K562 (cell line): Measurements from ENCODE around the gene PES1. TPM values are rescaled to one million over a fixed set of nuclear protein-coding genes. Genes with fewer than 3 reads are reported as not detected.
A peak's percentile ranks its signal among the peaks of the same experiment; 100 is the strongest.

Source experiments
- ATAC-seq: fragments of 200-7000 bp; cut with Tn5 transposase; 3 replicates; pipeline ENCODE4 v1.9.1; 2020; ENCODE audit warnings: moderate library complexity
- BruUV-seq: library from RNA; stranded (reverse); fragments of 400-500 nt; replicated peaks from 2 replicates; lab custom pipeline; 2021; lab: Mats Ljungman, UMichigan
- CTCF ChIA-PET: fragments of 300-600 bp; formaldehyde crosslinking; extraction: SDS; loops from one replicate; lab custom pipeline; 2021; ENCODE audit warnings: low intra/inter-chr PET ratio; lab: Yijun Ruan, JAX
- POLR2A ChIA-PET: fragments of 300-600, 350-650 bp; sonication (Branson Sonifier 250); formaldehyde crosslinking; extraction: SDS; loops from one replicate; lab custom pipeline; 2021; ENCODE audit warnings: antibody characterized with exemption, inconsistent platforms; lab: Yijun Ruan, JAX
- DNase-seq, 4 experiments: peaks; one replicate each; pipeline versions ENCODE4 v3.0.0 to v3.0.0-alpha.2; 2011 to 2018; ENCODE audit warnings: low spot score in 3 of 4, mixed read lengths in 3 of 4; ENCODE audit errors: extremely low read depth in 1 of 4
- FAIRE-seq: peaks from 2 replicates; lab custom pipeline; 2011; peaks lifted over from hg19 to GRCh38; lab: Jason Lieb, UNC
- H2AFZ ChIP-seq: 2 replicates; pipeline ENCODE4 v1.6.0; 2011; ENCODE audit warnings: low read depth, low read length, control low read depth, inconsistent platforms
- H3K27ac ChIP-seq: fragments of 200-600 bp; 3 replicates; pipeline ENCODE4 v1.8.0; 2011; ENCODE audit warnings: low read depth, mild to moderate bottlenecking, control low read depth, inconsistent platforms, low read length, moderate library complexity, mixed read lengths; ENCODE audit errors: extremely low read depth
- H3K27me3 ChIP-seq, 2 experiments: fragments of 300-600 bp in 1 of 2; 2 replicates in 1 of 2; 3 replicates in 1 of 2; pipeline versions ENCODE4 v1.6.0 to v1.8.0; 2011; ENCODE audit warnings: inconsistent platforms in 2 of 2, low read length in 2 of 2, mild to moderate bottlenecking in 1 of 2, mixed read lengths in 1 of 2, moderate library complexity in 1 of 2; ENCODE audit not compliant: control insufficient read depth in 2 of 2, insufficient read depth in 2 of 2
- H3K36me3 ChIP-seq: fragments of 300-600 bp; 3 replicates; pipeline ENCODE4 v1.8.0; 2011; ENCODE audit warnings: mild to moderate bottlenecking, low read length, inconsistent platforms; ENCODE audit not compliant: control insufficient read depth, insufficient read depth
- H3K4me1 ChIP-seq, 2 experiments: fragments of 200-600 bp in 1 of 2; replicated peaks in 1 of 2; 2 replicates in 1 of 2; 3 replicates in 1 of 2; pipeline versions ENCODE4 v1.5.1 to v1.8.0; 2011; ENCODE audit warnings: inconsistent platforms in 2 of 2, low read length in 2 of 2, mild to moderate bottlenecking in 1 of 2, mixed read lengths in 1 of 2, moderate library complexity in 1 of 2; ENCODE audit not compliant: control insufficient read depth in 2 of 2, insufficient read depth in 2 of 2
- H3K4me2 ChIP-seq: 2 replicates; pipeline ENCODE4 v1.6.1; 2011; ENCODE audit warnings: low read length, control low read depth, inconsistent platforms, mixed read lengths; ENCODE audit not compliant: insufficient read depth
- H3K4me3 ChIP-seq: fragments of 200-600 bp; sonication (generic), shearing (Covaris generic); 2 replicates; pipeline ENCODE4 v1.5.1; 2016; ENCODE audit warnings: control low read depth, inconsistent platforms
- H3K79me2 ChIP-seq: fragments of 200-600 bp; 3 replicates; pipeline ENCODE4 v1.8.0; 2011; ENCODE audit warnings: low read length, inconsistent platforms; ENCODE audit not compliant: control insufficient read depth, insufficient read depth
- H3K9ac ChIP-seq, 2 experiments: 2 replicates each; pipeline versions ENCODE4 v1.6.0 to v1.6.1; 2011; ENCODE audit warnings: low read depth in 2 of 2, low read length in 2 of 2, control low read depth in 1 of 2, inconsistent platforms in 1 of 2, mild to moderate bottlenecking in 1 of 2, mixed read lengths in 1 of 2; ENCODE audit not compliant: insufficient read depth in 1 of 2
- H3K9me1 ChIP-seq: one replicate; pipeline ENCODE4 v1.6.0; 2011; ENCODE audit warnings: inconsistent platforms, mild to moderate bottlenecking, low read length, moderate library complexity; ENCODE audit not compliant: control insufficient read depth, insufficient read depth
- H3K9me3 ChIP-seq: replicated peaks from 2 replicates; pipeline ENCODE4 v1.5.1; 2011; ENCODE audit warnings: low read depth, low read length, inconsistent platforms; ENCODE audit not compliant: control insufficient read depth, insufficient read depth
- H4K20me1 ChIP-seq: replicated peaks from 2 replicates; pipeline ENCODE4 v1.6.1; 2011; ENCODE audit warnings: low read length, inconsistent platforms, mixed read lengths; ENCODE audit not compliant: control insufficient read depth, insufficient read depth
- FOXA3 ChIP-seq, 2 experiments: fragments of 450-650 bp in 1 of 2; sonication (generic) in 1 of 2; formaldehyde crosslinking; IDR thresholded peaks in 1 of 2; conservative IDR thresholded peaks in 1 of 2; 2 replicates each; pipeline versions ENCODE4 v1.4.0 to v1.8.0; 2020 to 2022; ENCODE audit warnings: mild to moderate bottlenecking in 2 of 2, missing genetic modification reagents in 1 of 2
- MBD1 ChIP-seq: fragments of 250-450 bp; sonication (Bioruptor Pico); IDR thresholded peaks from 2 replicates; pipeline ENCODE4 v1.8.0; 2022; ENCODE audit warnings: inconsistent platforms
- ZKSCAN1 ChIP-seq: fragments of 150-350 bp; IDR thresholded peaks from 2 replicates; pipeline ENCODE4 v1.6.1; 2016; ENCODE audit warnings: low read depth, low read length
- ZNF165 ChIP-seq: fragments of 250-450 bp; sonication (Bioruptor Pico); IDR thresholded peaks from 2 replicates; pipeline ENCODE4 v1.4.0; 2020; ENCODE audit warnings: borderline replicate concordance
- ZNF655 ChIP-seq: fragments of 250-450 bp; sonication (Bioruptor Pico); IDR thresholded peaks from 2 replicates; pipeline ENCODE4 v1.5.0; 2021
- ZNF830 ChIP-seq: fragments of 250-450 bp; sonication (Bioruptor Pico); IDR thresholded peaks from 2 replicates; pipeline ENCODE4 v1.5.0; 2021; ENCODE audit warnings: mild to moderate bottlenecking
- WGBS: fragments of 100-300 bp; shearing (Covaris generic); methylation state at CpG from one replicate; pipeline ENCODE4 v1.1.6; 2016; ENCODE audit warnings: low coverage, mixed read lengths; ENCODE audit not compliant: insufficient coverage; ENCODE audit errors: missing lambda C conversion rate; 5-methylcytosine and 5-hydroxymethylcytosine counted together
- in situ Hi-C: fragments of 300-500 bp; cut with MboI; formaldehyde crosslinking; loops from 4 replicates; pipeline ENCODE4 v1.15.0; 2018; ENCODE audit warnings: inconsistent platforms, mixed read lengths
- intact Hi-C: fragments of 100-400 bp; cut with micrococcal nuclease; formaldehyde crosslinking; loops from 2 replicates; pipeline ENCODE4 v1.14.2; 2022
- polyA plus RNA-seq, 8 experiments: library from polyadenylated mRNA; depleted of rRNA in 4 of 8; stranded (reverse) in 5 of 8; unstranded in 3 of 8; fragments of >200 nt; fragmentation: Nextera tagmentation in 2 of 8; fragmentation: Illumina TruSeq in 1 of 8; extraction: Ambion mirVana in 2 of 8; extraction: Trizol in 1 of 8; gene quantifications; 2 replicates each; pipeline versions ENCODE4 v1.2.1 to v1.2.3, GENCODE V29; 2011 to 2014; ENCODE audit warnings: inconsistent platforms in 1 of 8, missing spikeins in 1 of 8
- total RNA-seq, 7 experiments: library from RNA; depleted of rRNA in 6 of 7; stranded (reverse); fragments of >200 nt in 6 of 7; fragmentation: Illumina TruSeq in 2 of 7; extraction: Trizol in 2 of 7; gene quantifications; 2 replicates each; pipeline versions ENCODE4 v1.2.1 to v1.2.3, GENCODE V29; 2011 to 2021; ENCODE audit warnings: low replicate concordance in 1 of 7

PES1 gene
- total and polyA plus RNA-seq, 9 of the 15 experiments (the other 6 are each of a cell fraction or from before 2014, with no cell fraction given) = 6.5 to 158 (median 94.3) TPM

GRCh38 chr22:30547188-30547587, 44.5 kb downstream of the PES1 start:
- BruUV-seq = no TSS peak
- WGBS = 65% methylated on average over 4 of the region's 4 CpGs
- Histone ChIP-seq H3K4me2 (no peak overlapping the region), H3K79me2 (no peaks in the 10 kb centered on the region), H3K27ac (no peak overlapping the region), H2AFZ (peak overlapping the region; percentile 45), H3K9me1 (no peaks in the 10 kb centered on the region), H3K27me3 (no peaks in the 10 kb centered on the region), H3K9ac (no peak overlapping the region), H3K9me3 (no peaks in the 10 kb centered on the region), H4K20me1 (no peaks in the 10 kb centered on the region), H3K4me1 (peaks cover 6 to 10% of the 10 kb centered on the region in 2 experiments; a peak in 4 of 5 replicates)
- in situ Hi-C loops = no loop called here
- ChIA-PET CTCF (no interaction called here), POLR2A (interaction anchor here (0.6 kb wide), 2 partner anchors 9 to 24 kb away, joined by 3 read pairs; no protein-coding TSS in a partner anchor)
- intact Hi-C loops = no loop called here
- FAIRE-seq (no peak), ATAC-seq (no peak)
- no peak for TF ChIP-seq MBD1 (CRISPR knock-in tag)
- no peak for TF ChIP-seq FOXA3 (CRISPR knock-in tag; conservative IDR thresholded peaks at IDR 0.05 in 1 of 2, IDR thresholded peaks at IDR 0.05 in 1 of 2)
- TF ChIP-seq ZNF830 (CRISPR knock-in tag) = no peak
- no peak for TF ChIP-seq ZNF655
- no peak for TF ChIP-seq ZNF165 (CRISPR knock-in tag)
- TF ChIP-seq ZKSCAN1 = no peak
- TF ChIP-seq, all 486 proteins: peak for 0
- no peak for DNase-seq
- Histone ChIP-seq H3K4me3 (no peak overlapping the region), H3K36me3 (no peaks in the 10 kb centered on the region)
